HEK293 (cell line): ENCODE results near the gene INTS14.

ENCODE experiments used
- CTCF ChIA-PET: fragments of 350-600 bp; formaldehyde crosslinking; extraction: SDS; loops from one replicate; lab custom pipeline; 2021; ENCODE audit warnings: antibody characterized with exemption; lab: Yijun Ruan, JAX
- POLR2A ChIA-PET: fragments of 300-600 bp; formaldehyde crosslinking; extraction: SDS; loops from one replicate; lab custom pipeline; 2020; ENCODE audit warnings: antibody characterized with exemption, inconsistent platforms; lab: Yijun Ruan, JAX
- H3K27ac ChIP-seq: fragments of 200-500 bp; sonication (Bioruptor generic); 2 replicates; pipeline ENCODE4 v1.5.1; 2014; ENCODE audit warnings: low read depth, low read length, control low read depth, inconsistent platforms; ENCODE audit errors: extremely low read depth
- H3K36me3 ChIP-seq, 2 experiments: fragments of 200-500 bp in 1 of 2; sonication (Bioruptor generic) in 1 of 2; 1 replicate in 1 of 2; 2 replicates in 1 of 2; pipeline ENCODE4 v1.5.1; 2014 to 2017; ENCODE audit warnings: inconsistent platforms in 2 of 2, low read length in 2 of 2; ENCODE audit not compliant: control insufficient read depth in 2 of 2, insufficient read depth in 1 of 2
- H3K4me1 ChIP-seq: fragments of 200-500 bp; sonication (Bioruptor generic); 2 replicates; pipeline ENCODE4 v1.5.1; 2014; ENCODE audit warnings: mild to moderate bottlenecking, low read length, inconsistent platforms; ENCODE audit not compliant: control insufficient read depth, insufficient read depth
- H3K4me3 ChIP-seq: 2 replicates; pipeline ENCODE4 v1.5.1; 2011; ENCODE audit warnings: low read depth, mild to moderate bottlenecking, control low read depth, low read length, moderate library complexity
- H3K9me3 ChIP-seq: fragments of 200-500 bp; sonication (Bioruptor generic); 2 replicates; pipeline ENCODE4 v1.5.1; 2014; ENCODE audit warnings: low read depth, low read length, inconsistent platforms; ENCODE audit not compliant: control insufficient read depth, insufficient read depth
- BCL11B ChIP-seq: fragments of 450-650 bp; formaldehyde crosslinking; IDR thresholded peaks from 2 replicates; pipeline ENCODE4 v1.5.1; 2016; ENCODE audit warnings: low read depth, missing biosample characterization, missing genetic modification characterization
- EGR2 ChIP-seq: fragments of 450-650 bp; formaldehyde crosslinking; IDR thresholded peaks from 2 replicates; pipeline ENCODE4 v1.5.1; 2016; ENCODE audit warnings: low read depth, missing biosample characterization, missing genetic modification characterization
- HIC1 ChIP-seq: fragments of 450-650 bp; formaldehyde crosslinking; IDR thresholded peaks from 2 replicates; pipeline ENCODE4 v1.5.1; 2016; ENCODE audit warnings: missing biosample characterization, missing genetic modification characterization
- OVOL3 ChIP-seq: fragments of 450-650 bp; formaldehyde crosslinking; IDR thresholded peaks from 2 replicates; pipeline ENCODE4 v1.5.1; 2016; ENCODE audit warnings: missing biosample characterization, missing genetic modification characterization
- PRDM1 ChIP-seq: fragments of 450-650 bp; formaldehyde crosslinking; IDR thresholded peaks from 2 replicates; pipeline ENCODE4; 2016; ENCODE audit warnings: missing biosample characterization, missing genetic modification characterization
- SP3 ChIP-seq: fragments of 450-650 bp; formaldehyde crosslinking; IDR thresholded peaks from 2 replicates; pipeline ENCODE4 v1.5.1; 2016; ENCODE audit warnings: missing biosample characterization, missing genetic modification characterization
- TRIM28 ChIP-seq: IDR thresholded peaks from 2 replicates; pipeline ENCODE4 v1.6.1; 2011; ENCODE audit warnings: low read length, control low read depth, borderline replicate concordance
- ZBTB44 ChIP-seq: fragments of 450-650 bp; IDR thresholded peaks from 2 replicates; pipeline ENCODE4 v1.5.1; 2018; ENCODE audit warnings: missing biosample characterization, mild to moderate bottlenecking, missing genetic modification characterization
- ZFP41 ChIP-seq: fragments of 450-650 bp; formaldehyde crosslinking; IDR thresholded peaks from 2 replicates; pipeline ENCODE4 v1.5.1; 2016; ENCODE audit warnings: missing biosample characterization, missing genetic modification characterization, borderline replicate concordance
- ZIC2 ChIP-seq: fragments of 450-650 bp; formaldehyde crosslinking; IDR thresholded peaks from 2 replicates; pipeline ENCODE4 v1.5.1; 2016; ENCODE audit warnings: missing biosample characterization, missing genetic modification characterization
- ZNF175 ChIP-seq: fragments of 450-650 bp; formaldehyde crosslinking; IDR thresholded peaks from 2 replicates; pipeline ENCODE4 v1.5.1; 2016; ENCODE audit warnings: missing biosample characterization, missing genetic modification characterization
- ZNF223 ChIP-seq: fragments of 450-650 bp; formaldehyde crosslinking; IDR thresholded peaks from 2 replicates; pipeline ENCODE4 v1.5.1; 2016; ENCODE audit warnings: missing biosample characterization, missing genetic modification characterization
- ZNF366 ChIP-seq: fragments of 450-650 bp; formaldehyde crosslinking; conservative IDR thresholded peaks from 2 replicates; pipeline ENCODE4 v1.5.1; 2016; ENCODE audit warnings: missing biosample characterization, missing genetic modification characterization
- ZNF426 ChIP-seq: fragments of 450-650 bp; formaldehyde crosslinking; IDR thresholded peaks from 2 replicates; pipeline ENCODE4 v1.5.1; 2017; ENCODE audit warnings: missing biosample characterization, missing genetic modification characterization, mild to moderate bottlenecking, inconsistent platforms, moderate library complexity
- ZNF514 ChIP-seq: fragments of 450-650 bp; formaldehyde crosslinking; IDR thresholded peaks from 2 replicates; pipeline ENCODE4 v1.5.1; 2016; ENCODE audit warnings: missing biosample characterization, missing genetic modification characterization
- ZNF561 ChIP-seq: fragments of 450-650 bp; IDR thresholded peaks from 2 replicates; pipeline ENCODE4 v1.5.1; 2018; ENCODE audit warnings: missing biosample characterization, missing genetic modification characterization, borderline replicate concordance
- ZNF571 ChIP-seq: fragments of 450-650 bp; formaldehyde crosslinking; IDR thresholded peaks from 2 replicates; pipeline ENCODE4 v1.5.0; 2017; ENCODE audit warnings: missing biosample characterization, missing genetic modification characterization
- ZNF629 ChIP-seq: fragments of 450-650 bp; formaldehyde crosslinking; IDR thresholded peaks from 2 replicates; pipeline ENCODE4 v1.5.1; 2017; ENCODE audit warnings: missing biosample characterization, missing genetic modification characterization
- TF ChIP-seq, protein P1 (sequence below): fragments of 450-650 bp; formaldehyde crosslinking; IDR thresholded peaks from 2 replicates; pipeline ENCODE4 v1.5.1; 2016; ENCODE audit warnings: missing biosample characterization, missing genetic modification characterization
- TF ChIP-seq, protein P2 (sequence below): fragments of 450-650 bp; formaldehyde crosslinking; IDR thresholded peaks from 2 replicates; pipeline ENCODE4 v1.5.1; 2016; ENCODE audit warnings: missing biosample characterization, missing genetic modification characterization
- TF ChIP-seq, protein P3 (sequence below): fragments of 450-650 bp; IDR thresholded peaks from 2 replicates; pipeline ENCODE4 v1.5.1; 2018; ENCODE audit warnings: missing biosample characterization, missing genetic modification characterization

INTS14 gene

GRCh38 chr15:65651831-65652749, 41.2 kb upstream of the INTS14 start:
- Histone ChIP-seq H3K4me3 (no peak overlapping the region), H3K36me3 (peaks cover 4 to 52% of the 10 kb centered on the region in 2 experiments; a peak in 2 of 3 replicates), H3K27ac (no peak overlapping the region), H3K4me1 (no peaks in the 10 kb centered on the region), H3K9me3 (no peaks in the 10 kb centered on the region)
- ChIA-PET CTCF (interaction anchor here (0.6 to 0.8 kb wide), 2 partner anchors 12 to 177 kb away, joined by 3 to 4 read pairs; no protein-coding TSS in a partner anchor), POLR2A (no interaction called here)
- TF ChIP-seq ZNF571 (tag by site-specific recombination) (no peak), PRDM1 (tag by site-specific recombination) (peak; percentile 18; the same call in 1 of the 2 replicates), BCL11B (tag by site-specific recombination) (no peak), ZBTB44 (tag by site-specific recombination) (no peak), HIC1 (tag by site-specific recombination) (no peak), ZNF426 (no peak), ZNF561 (tag by site-specific recombination) (no peak)
- TF ChIP-seq, protein P1, sequence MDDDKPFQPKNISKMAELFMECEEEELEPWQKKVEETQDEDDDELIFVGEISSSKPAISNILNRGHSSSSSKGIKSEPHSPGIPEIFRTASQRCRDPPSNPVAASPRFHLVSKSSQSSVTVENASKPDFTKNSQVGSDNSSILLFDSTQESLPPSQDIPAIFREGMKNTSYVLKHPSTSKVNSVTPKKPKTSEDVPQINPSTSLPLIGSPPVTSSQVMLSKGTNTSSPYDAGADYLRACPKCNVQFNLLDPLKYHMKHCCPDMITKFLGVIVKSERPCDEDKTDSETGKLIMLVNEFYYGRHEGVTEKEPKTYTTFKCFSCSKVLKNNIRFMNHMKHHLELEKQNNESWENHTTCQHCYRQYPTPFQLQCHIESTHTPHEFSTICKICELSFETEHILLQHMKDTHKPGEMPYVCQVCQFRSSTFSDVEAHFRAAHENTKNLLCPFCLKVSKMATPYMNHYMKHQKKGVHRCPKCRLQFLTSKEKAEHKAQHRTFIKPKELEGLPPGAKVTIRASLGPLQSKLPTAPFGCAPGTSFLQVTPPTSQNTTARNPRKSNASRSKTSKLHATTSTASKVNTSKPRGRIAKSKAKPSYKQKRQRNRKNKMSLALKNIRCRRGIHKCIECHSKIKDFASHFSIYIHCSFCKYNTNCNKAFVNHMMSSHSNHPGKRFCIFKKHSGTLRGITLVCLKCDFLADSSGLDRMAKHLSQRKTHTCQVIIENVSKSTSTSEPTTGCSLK: no peak
- TF ChIP-seq, all 188 proteins: peak for 1

GRCh38 chr15:65651042-65651322, 40.1 kb upstream of the INTS14 start:
- H3K4me3 ChIP-seq: no peak overlapping the region
- TF ChIP-seq, protein P2, sequence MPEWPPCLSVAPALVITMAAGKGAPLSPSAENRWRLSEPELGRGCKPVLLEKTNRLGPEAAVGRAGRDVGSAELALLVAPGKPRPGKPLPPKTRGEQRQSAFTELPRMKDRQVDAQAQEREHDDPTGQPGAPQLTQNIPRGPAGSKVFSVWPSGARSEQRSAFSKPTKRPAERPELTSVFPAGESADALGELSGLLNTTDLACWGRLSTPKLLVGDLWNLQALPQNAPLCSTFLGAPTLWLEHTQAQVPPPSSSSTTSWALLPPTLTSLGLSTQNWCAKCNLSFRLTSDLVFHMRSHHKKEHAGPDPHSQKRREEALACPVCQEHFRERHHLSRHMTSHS: no peak
- H3K27ac ChIP-seq: no peak overlapping the region
- no peaks in the 10 kb centered on the region for H3K4me1 ChIP-seq
- peaks cover 3 to 50% of the 10 kb centered on the region in 2 experiments; a peak in 2 of 3 replicates for H3K36me3 ChIP-seq
- ChIA-PET POLR2A (no interaction called here), CTCF (no interaction called here)
- no peaks in the 10 kb centered on the region for H3K9me3 ChIP-seq

GRCh38 chr15:65650312-65651041, 39.5 kb upstream of the INTS14 start:
- TF ChIP-seq OVOL3 (tag by site-specific recombination): no peak
- TF ChIP-seq ZFP41 (tag by site-specific recombination): no peak
- TF ChIP-seq TRIM28: no peak
- no peak for TF ChIP-seq SP3 (tag by site-specific recombination)
- TF ChIP-seq EGR2 (tag by site-specific recombination): peak; percentile 83
- TF ChIP-seq, protein P3, sequence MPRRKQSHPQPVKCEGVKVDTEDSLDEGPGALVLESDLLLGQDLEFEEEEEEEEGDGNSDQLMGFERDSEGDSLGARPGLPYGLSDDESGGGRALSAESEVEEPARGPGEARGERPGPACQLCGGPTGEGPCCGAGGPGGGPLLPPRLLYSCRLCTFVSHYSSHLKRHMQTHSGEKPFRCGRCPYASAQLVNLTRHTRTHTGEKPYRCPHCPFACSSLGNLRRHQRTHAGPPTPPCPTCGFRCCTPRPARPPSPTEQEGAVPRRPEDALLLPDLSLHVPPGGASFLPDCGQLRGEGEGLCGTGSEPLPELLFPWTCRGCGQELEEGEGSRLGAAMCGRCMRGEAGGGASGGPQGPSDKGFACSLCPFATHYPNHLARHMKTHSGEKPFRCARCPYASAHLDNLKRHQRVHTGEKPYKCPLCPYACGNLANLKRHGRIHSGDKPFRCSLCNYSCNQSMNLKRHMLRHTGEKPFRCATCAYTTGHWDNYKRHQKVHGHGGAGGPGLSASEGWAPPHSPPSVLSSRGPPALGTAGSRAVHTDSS (tag by site-specific recombination): peak; percentile 100
- TF ChIP-seq ZNF223 (tag by site-specific recombination): no peak
- 0 out of 2 replicates have a peak, but pooled peaks have one; percentile 63 for TF ChIP-seq ZNF514
- peak; percentile 50; the same call in 1 of the 2 replicates for TF ChIP-seq ZNF366 (tag by site-specific recombination)
- TF ChIP-seq PRDM1 (tag by site-specific recombination): peak; percentile 100
- TF ChIP-seq ZNF629 (tag by site-specific recombination): no peak
- no peak for TF ChIP-seq ZIC2 (tag by site-specific recombination)
- TF ChIP-seq ZNF175: 0 out of 2 replicates have a peak, but pooled peaks have one; percentile 47
- ChIA-PET CTCF (interaction anchor here (0.5 to 2.3 kb wide), 2 partner anchors 12 to 182 kb away, joined by 3 to 15 read pairs; no protein-coding TSS in a partner anchor), POLR2A (no interaction called here)
- no peaks in the 10 kb centered on the region for H3K9me3 ChIP-seq
- no peak overlapping the region for H3K4me3 ChIP-seq
- H3K36me3 ChIP-seq: peaks cover 0 to 45% of the 10 kb centered on the region in 2 experiments; a peak in 2 of 3 replicates
- H3K27ac ChIP-seq: no peak overlapping the region
- H3K4me1 ChIP-seq: no peaks in the 10 kb centered on the region
